Subcutaneous adipose tissue (tissue), 4 donors: Measurements from ENCODE around the gene CHDH. TPM values are rescaled to one million over a fixed set of nuclear protein-coding genes. Genes with fewer than 3 reads are reported as not detected.

ENCODE experiments used
- CTCF ChIP-seq: fragments of 450-650 bp; IDR thresholded peaks from one replicate; pipeline ENCODE4 v1.5.1; 2016; ENCODE audit warnings: low read depth, mild to moderate bottlenecking, control low read depth, antibody characterized with exemption, moderate library complexity
- total RNA-seq, 4 donors: library from RNA; depleted of rRNA; stranded (reverse); fragments of >200 nt; gene quantifications; one replicate each; pipeline ENCODE4 v1.1.0, GENCODE V29; 2016

CHDH gene
- total RNA-seq, 4 donors from 2014 or later = 0.19 to 2.2 (median 0.66) TPM

DNA sequence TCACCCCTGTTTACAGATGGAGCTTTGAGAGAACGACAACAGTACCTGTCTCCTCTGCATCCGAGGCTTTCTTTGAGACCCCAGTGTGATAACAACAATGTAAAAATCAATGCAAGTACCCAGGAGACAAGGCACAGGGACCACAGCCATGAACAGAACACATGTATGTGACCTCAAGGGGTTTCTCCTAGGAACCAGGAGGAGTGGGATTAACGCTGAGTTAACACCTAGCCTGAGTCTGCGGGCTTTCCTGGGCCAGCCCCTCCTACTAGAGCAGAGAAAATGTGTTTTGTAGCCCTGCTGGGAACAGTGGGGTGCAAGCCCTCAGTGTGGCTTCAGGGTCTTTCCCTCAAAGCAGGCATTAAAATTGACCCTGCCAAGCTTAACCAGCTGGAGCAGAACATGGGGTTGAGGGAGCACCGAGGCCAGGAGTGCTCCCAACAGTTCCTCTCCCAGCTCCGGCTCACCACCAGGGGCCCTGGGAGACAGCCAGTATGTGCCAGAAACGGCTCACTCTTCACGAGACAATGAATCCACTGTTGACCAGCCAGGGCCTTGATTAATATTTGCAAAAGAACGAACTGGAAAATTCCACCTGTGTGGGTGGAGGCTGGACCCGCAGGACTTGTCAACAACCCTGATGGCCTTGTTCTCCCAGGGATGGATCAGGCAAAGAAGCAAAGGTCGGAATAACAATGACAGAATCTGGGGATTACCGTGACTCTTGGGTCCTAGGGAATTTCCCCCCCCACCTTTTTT, 3.6 kb downstream of the CHDH start:
- no peak for TF ChIP-seq CTCF

DNA sequence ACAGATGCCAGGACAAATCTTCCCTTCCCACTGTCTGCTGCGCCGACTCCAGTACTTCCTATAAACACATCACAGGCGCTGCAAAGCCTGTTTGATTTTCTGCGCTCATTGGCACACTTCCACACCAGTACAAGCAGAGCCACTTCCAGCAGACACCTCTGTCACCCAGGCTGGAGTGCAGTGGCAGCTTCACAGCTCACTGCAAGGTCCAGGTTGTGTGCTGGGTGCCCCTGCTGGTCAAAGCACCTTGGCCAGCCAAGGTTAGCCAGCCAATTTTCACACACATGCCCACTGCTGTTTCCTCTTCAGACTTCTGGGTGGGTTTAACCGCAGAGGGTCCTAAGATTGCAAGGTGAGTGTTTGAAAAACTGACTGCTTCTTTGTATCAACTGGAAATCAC, 4.9 kb downstream of the CHDH start:
- TF ChIP-seq CTCF = no peak

DNA sequence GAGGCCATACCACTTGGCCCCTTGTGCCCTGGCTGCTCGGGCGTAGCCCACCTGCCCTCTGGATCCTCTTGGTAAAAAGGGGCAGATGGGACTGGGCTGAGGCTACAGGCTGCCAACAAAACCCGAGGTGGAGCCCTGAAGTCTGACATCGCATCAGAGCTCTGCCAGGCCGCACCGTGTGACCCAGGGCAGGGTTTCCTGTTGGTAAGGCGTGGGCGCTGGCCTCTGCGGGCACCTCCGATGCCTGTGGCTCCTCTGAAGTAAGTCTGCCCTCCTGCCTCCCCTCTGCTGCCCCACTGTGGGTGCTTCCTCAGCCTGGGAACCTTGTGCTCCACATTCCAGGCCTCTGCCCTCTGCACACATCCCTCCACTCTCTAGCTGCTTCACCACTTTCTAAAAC, 8.9 kb downstream of the CHDH start:
- TF ChIP-seq CTCF = no peak

GRCh38 chr3:53836084-53836872, 9.9 kb downstream of the CHDH start:
- TF ChIP-seq CTCF = no peak

GRCh38 chr3:53835257-53835656, 11.0 kb downstream of the CHDH start:
- no peak for TF ChIP-seq CTCF

DNA sequence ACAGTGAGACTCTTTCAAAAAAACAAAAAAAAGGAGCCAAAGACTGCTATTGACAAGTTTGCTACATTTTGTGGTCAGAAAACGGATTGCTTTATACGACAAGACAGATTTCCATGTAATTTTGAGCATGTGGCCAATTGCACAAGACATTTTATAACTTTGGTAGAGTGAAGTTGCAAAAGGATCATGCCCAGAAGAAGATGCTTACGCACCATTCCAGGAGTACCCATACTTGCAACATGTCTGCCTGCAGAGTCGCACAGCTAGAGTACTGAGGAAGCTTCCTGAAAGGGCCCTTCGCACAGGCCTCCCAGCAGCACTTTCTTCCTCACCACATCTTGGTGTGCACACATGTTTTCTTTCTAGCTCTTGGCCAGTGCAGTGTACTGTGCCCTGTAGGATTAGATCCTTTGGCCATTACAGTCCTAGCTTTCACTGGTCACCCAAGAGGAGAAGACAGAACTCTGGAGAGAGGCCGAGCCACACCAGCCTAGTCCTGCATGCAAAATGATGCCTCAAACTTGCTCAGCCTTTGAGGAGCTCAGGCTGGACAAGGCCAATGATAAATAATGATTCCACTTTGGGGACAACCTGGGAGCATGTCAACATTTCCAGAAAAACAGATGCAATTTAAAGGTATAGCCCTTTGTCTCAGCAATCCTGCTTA, 11.7 kb downstream of the CHDH start:
- TF ChIP-seq CTCF = no peak

- no peak for TF ChIP-seq CTCF
Measured at GRCh38 chr3:53833700-53834099, 12.5 kb downstream of the CHDH start.
